Nasal cavity respiratory epithelium epithelial cell of viscerocranial mucosa (primary cell): Measurements from ENCODE around the gene LRRC27. TPM values are rescaled to one million over a fixed set of nuclear protein-coding genes. Genes with fewer than 3 reads are reported as not detected.

Source experiments
- total RNA-seq: library from RNA; depleted of rRNA; stranded (reverse); fragments of >200 nt; gene quantifications from 2 replicates; pipeline ENCODE4 v1.2.3, GENCODE V29; 2014

Gene LRRC27
- 4.1 and 6.5 TPM in 2 replicates for total RNA-seq

GRCh38 chr10:132331601-132332432, at the start of gene LRRC27:
Gene LRRC27, plus strand, starts transcription at chr10:132332193. Its CDS starts 1,332 bp downstream, at chr10:132333525.

GRCh38 chr10:132307823-132308586, 24.0 kb upstream of the LRRC27 start, which contains the start of gene STK32C:
Gene STK32C, minus strand, starts transcription at chr10:132307950. Its CDS starts 117 bp downstream, at chr10:132307833.

GRCh38 chr10:132397036-132397541, 65.1 kb downstream of the LRRC27 start, which contains the start of gene PWWP2B:
Gene PWWP2B, plus strand, starts transcription at chr10:132397200. Its CDS starts 27 bp downstream, at chr10:132397227.

Other genes with a start within 250 kb of the LRRC27 start
- gene DPYSL4, start 145.2 kb upstream of the LRRC27 start, total RNA-seq, result 11.7 TPM in 1 of 2 replicates, not detected in the other
- gene STK32C, start 24.2 kb upstream of the LRRC27 start, total RNA-seq, result 7.2 and 11.6 TPM in 2 replicates
- gene PWWP2B, start 65.0 kb downstream of the LRRC27 start, total RNA-seq, result 42.7 and 43.1 TPM in 2 replicates
- 15.9 and 20.5 TPM in 2 replicates for gene INPP5A, start 205.6 kb downstream of the LRRC27 start, total RNA-seq